ENCODE data around the gene MEMO1. TPM values are rescaled to one million over a fixed set of nuclear protein-coding genes. Genes with fewer than 3 reads are reported as not detected.

MEMO1 gene
- total and polyA plus RNA-seq, 12 donors = 22.7 to 64.3 (median 42.3) TPM

GRCh38 chr2:32002406-32002805 lies 8.4 kb downstream of the MEMO1 start:
- no peaks in the 10 kb centered on the region for H3K27me3 ChIP-seq
- H3K9me3 ChIP-seq (replicated peaks in 1 of 3) = no peaks in the 10 kb centered on the region
- intact Hi-C loops (cut with DNase I) = no loop called here
- TF ChIP-seq CTCF (IDR thresholded peaks at IDR 0.05) (no peak), POLR2A (IDR thresholded peaks at IDR 0.05) (no peak)
- no peak for DNase-seq
- H3K27ac ChIP-seq = no peak overlapping the region
- WGBS, 4 donors = 89 to 93% (median 92%) methylated on average over 3 of the region's 3 CpGs
- no peaks in the 10 kb centered on the region for H3K36me3 ChIP-seq (replicated peaks in 1 of 2)
- H3K4me3 ChIP-seq = no peak overlapping the region
- H3K4me1 ChIP-seq (replicated peaks in 1 of 2) = peaks cover 0 to 13% of the 10 kb centered on the region in 2 donors

DNA sequence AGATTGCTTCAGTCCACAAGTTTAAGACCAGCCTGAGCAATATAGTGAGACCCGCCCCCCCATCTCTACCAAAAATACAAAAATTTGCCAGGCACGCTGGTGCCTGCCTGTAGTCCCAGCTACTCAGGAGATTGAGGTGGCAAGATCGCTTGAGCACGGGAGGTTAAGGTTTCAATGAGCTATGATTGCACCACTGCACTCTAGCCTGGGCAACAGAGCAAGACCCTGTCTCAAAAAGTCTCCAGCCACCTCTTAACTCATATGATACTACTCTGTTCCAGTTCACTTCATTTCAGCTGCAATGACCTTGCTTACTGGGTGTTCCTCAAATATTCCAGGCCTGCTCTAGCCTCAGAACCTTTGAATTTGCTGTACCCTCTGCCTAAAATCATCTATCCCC lies 11.4 kb downstream of the MEMO1 start:
- no peaks in the 10 kb centered on the region for H3K27me3 ChIP-seq
- no peaks in the 10 kb centered on the region for H3K36me3 ChIP-seq (replicated peaks in 1 of 2)
- H3K4me1 ChIP-seq (replicated peaks in 1 of 2) = no peaks in the 10 kb centered on the region
- H3K27ac ChIP-seq = no peak overlapping the region
- WGBS, 4 donors = 97 to 100% (median 99%) methylated on average over 4 of the region's 4 CpGs
- H3K9me3 ChIP-seq (replicated peaks in 1 of 3) = no peaks in the 10 kb centered on the region
- intact Hi-C loops (cut with DNase I) = no loop called here
- TF ChIP-seq CTCF (IDR thresholded peaks at IDR 0.05) = no peak
- no peak for TF ChIP-seq POLR2A (IDR thresholded peaks at IDR 0.05)
- DNase-seq = no peak
- no peak overlapping the region for H3K4me3 ChIP-seq

- TF ChIP-seq CTCF (IDR thresholded peaks at IDR 0.05) (no peak), POLR2A (IDR thresholded peaks at IDR 0.05) (no peak)
- H3K27me3 ChIP-seq = no peaks in the 10 kb centered on the region
- no peak overlapping the region for H3K27ac ChIP-seq
- no peak for DNase-seq
- H3K4me3 ChIP-seq = no peak overlapping the region
- intact Hi-C loops (cut with DNase I) = no loop called here
- WGBS, 4 donors = 88 to 89% (median 89%) methylated on average over 4 of the region's 4 CpGs
- H3K4me1 ChIP-seq (replicated peaks in 1 of 2) = no peaks in the 10 kb centered on the region
- no peaks in the 10 kb centered on the region for H3K36me3 ChIP-seq (replicated peaks in 1 of 2)
- H3K9me3 ChIP-seq (replicated peaks in 1 of 3) = no peaks in the 10 kb centered on the region
These were observed 12.0 kb downstream of the MEMO1 start for GRCh38 chr2:31998731-31999383.

DNA sequence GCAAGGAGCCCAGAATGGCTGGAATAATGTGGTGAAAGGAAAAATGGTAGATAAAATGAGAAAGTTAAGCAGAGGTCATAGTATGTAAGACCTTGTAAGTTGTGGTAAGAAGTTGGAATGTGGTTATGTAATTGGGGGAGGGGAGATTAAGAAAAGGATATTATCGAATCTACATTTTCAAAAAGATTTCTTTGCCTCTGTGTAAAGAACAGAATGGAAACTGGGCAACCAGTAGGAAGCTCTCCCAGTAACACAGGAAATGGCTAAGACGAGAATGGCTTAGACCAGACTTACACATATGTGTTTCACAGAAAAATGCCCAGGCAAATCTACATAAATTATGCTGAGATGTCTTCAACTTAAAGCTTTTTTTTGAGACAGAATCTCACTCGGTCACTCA lies 13.2 kb downstream of the MEMO1 start:
- H3K4me3 ChIP-seq = no peak overlapping the region
- no peaks in the 10 kb centered on the region for H3K9me3 ChIP-seq (replicated peaks in 1 of 3)
- no peaks in the 10 kb centered on the region for H3K36me3 ChIP-seq (replicated peaks in 1 of 2)
- DNase-seq = no peak
- no peaks in the 10 kb centered on the region for H3K4me1 ChIP-seq (replicated peaks in 1 of 2)
- no peak for TF ChIP-seq CTCF (IDR thresholded peaks at IDR 0.05)
- TF ChIP-seq POLR2A (IDR thresholded peaks at IDR 0.05) = no peak
- WGBS, 4 donors = 70 to 83% (median 79%) methylated on average over 3 of the region's 3 CpGs
- intact Hi-C loops (cut with DNase I) = no loop called here
- H3K27me3 ChIP-seq = no peaks in the 10 kb centered on the region
- H3K27ac ChIP-seq = no peak overlapping the region
